H1 (cell line): ENCODE results near the gene CERS1. TPM values are rescaled to one million over a fixed set of nuclear protein-coding genes. Genes with fewer than 3 reads are reported as not detected.

Experiments
- EZH2 ChIP-seq: fragments of 200-600 bp; sonication (generic); IDR thresholded peaks from 2 replicates; pipeline ENCODE4 v1.7.1; 2012; ENCODE audit warnings: low read depth, mild to moderate bottlenecking, moderate library complexity, low read length, inconsistent platforms; ENCODE audit not compliant: severe bottlenecking
- KDM4A ChIP-seq: IDR thresholded peaks from one replicate; pipeline ENCODE4 v1.7.1; 2012; ENCODE audit warnings: low read depth, mild to moderate bottlenecking, moderate library complexity, low read length, inconsistent platforms; ENCODE audit not compliant: severe bottlenecking
- POU5F1 ChIP-seq: IDR thresholded peaks from 2 replicates; pipeline ENCODE4 v1.6.1; 2011; ENCODE audit warnings: low read depth, mild to moderate bottlenecking, low read length, moderate library complexity
- RAD21 ChIP-seq, 2 experiments: IDR thresholded peaks in 1 of 2; conservative IDR thresholded peaks in 1 of 2; 2 replicates each; pipeline ENCODE4 v1.6.1; 2011; ENCODE audit warnings: low read depth in 2 of 2, low read length in 2 of 2, improper control_type of control experiment in 1 of 2, inconsistent platforms in 1 of 2, mild to moderate bottlenecking in 1 of 2, moderate library complexity in 1 of 2
- SP2 ChIP-seq: IDR thresholded peaks from 2 replicates; pipeline ENCODE4 v1.6.1; 2012; ENCODE audit warnings: mild to moderate bottlenecking, low read length, inconsistent platforms
- SUZ12 ChIP-seq: fragments of 200-600 bp; sonication (generic); IDR thresholded peaks from 2 replicates; pipeline ENCODE4 v1.6.1; 2012; ENCODE audit warnings: mild to moderate bottlenecking, inconsistent platforms, low read length, moderate library complexity, mixed read lengths
- YY1 ChIP-seq: IDR thresholded peaks from 2 replicates; pipeline ENCODE4 v1.6.1; 2011; ENCODE audit warnings: low read depth, mild to moderate bottlenecking, low read length
- polyA plus RNA-seq, 7 experiments: library from polyadenylated mRNA; depleted of rRNA in 3 of 7; stranded (reverse) in 5 of 7; unstranded in 2 of 7; fragments of >200 nt in 5 of 7; fragments of 200-250 nt in 2 of 7; gene quantifications; 1 replicate in 5 of 7; 2 replicates in 1 of 7; 4 replicates in 1 of 7; pipeline versions ENCODE4 v1.2.1 to v1.2.3, GENCODE V29; 2011 to 2013; ENCODE audit warnings: missing spikeins in 2 of 7, mixed read lengths in 2 of 7
- total RNA-seq: library from RNA; stranded (reverse); fragmentation: NEBNext Ultra II Directional; extraction: Animal tissue kit (Norgen Biotek cat#: 25700); gene quantifications from 2 replicates; pipeline ENCODE4 v1.2.1, GENCODE V29; 2021

CERS1 gene
- total and polyA plus RNA-seq, 2 of the 8 experiments (the other 6 are each of a cell fraction or from before 2014, with no cell fraction given), result 18.6 to 51.0 TPM

DNA sequence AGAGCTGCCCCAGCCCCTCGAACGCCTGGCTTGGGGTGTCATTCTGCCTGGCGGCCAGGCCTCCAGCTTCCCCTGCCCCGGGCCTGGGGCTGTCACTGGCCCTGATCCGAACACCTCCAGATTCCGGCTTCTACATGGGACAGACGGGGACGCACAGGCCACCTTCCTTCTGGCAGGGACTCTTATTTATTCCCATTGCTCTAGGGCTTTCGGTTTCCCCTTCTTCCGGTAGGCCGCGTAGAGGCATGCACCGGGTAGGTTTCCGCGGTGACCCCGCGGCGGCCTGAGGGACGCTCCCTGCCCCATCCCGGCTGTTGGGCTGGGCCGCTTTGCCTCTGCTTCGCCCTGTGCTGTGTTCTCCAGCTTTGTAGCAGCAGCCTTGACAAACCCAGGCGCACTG, 28.2 kb downstream of the CERS1 start (continued):
- TF ChIP-seq EZH2 (no peak), YY1 (no peak), SUZ12 (no peak), KDM4A (no peak), POU5F1 (no peak), RAD21 (IDR thresholded peaks at IDR 0.05 in 1 of 2, conservative IDR thresholded peaks at IDR 0.05 in 1 of 2; ENCODE audit: low read depth in 2 of 2, low read length in 2 of 2) (no peak), SP2 (no peak)
